Measurements from ENCODE around the gene INPP5A.
"Not testable (repeated sequence)": the region's sequence is repeated elsewhere in the genome, so short reads cannot be mapped to it uniquely, and the experiment has no call there.

INPP5A gene

DNA sequence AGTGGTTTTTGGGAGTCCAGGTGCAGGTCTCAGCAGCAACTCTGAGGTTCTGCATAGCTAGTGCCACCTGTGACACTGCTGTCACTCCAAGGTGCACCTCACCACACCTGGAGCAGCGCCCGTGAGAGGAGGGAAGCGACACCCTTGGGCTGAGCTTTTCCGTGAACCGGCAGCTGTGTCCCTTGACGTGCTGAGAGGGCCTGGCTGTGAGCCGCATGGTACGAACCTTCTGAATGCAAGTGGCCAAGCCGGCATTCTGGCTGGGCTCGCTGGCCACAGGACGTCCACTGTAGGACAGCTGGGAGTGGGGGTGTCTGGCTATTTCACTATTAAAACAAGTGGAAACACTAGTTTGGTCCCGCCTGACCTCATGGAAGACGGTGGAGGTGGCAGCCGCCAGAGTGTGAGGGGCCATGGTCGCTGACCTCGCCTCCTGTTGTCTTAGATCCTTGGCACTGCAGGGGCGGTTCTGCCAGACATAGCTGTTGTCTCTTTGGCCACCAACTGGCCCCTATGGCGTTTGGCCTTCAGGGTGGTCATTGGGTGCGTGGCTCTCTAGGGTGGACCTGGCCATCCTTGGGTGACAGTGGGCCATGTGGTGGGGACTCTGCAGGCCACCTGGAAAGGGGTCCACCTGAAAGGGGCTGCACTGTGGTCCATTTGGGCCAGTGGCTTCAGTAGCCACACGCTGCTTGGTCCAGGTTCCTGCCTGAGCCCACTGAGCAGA is 12.9 kb downstream of the INPP5A start:
- no peak for DNase-seq

DNA sequence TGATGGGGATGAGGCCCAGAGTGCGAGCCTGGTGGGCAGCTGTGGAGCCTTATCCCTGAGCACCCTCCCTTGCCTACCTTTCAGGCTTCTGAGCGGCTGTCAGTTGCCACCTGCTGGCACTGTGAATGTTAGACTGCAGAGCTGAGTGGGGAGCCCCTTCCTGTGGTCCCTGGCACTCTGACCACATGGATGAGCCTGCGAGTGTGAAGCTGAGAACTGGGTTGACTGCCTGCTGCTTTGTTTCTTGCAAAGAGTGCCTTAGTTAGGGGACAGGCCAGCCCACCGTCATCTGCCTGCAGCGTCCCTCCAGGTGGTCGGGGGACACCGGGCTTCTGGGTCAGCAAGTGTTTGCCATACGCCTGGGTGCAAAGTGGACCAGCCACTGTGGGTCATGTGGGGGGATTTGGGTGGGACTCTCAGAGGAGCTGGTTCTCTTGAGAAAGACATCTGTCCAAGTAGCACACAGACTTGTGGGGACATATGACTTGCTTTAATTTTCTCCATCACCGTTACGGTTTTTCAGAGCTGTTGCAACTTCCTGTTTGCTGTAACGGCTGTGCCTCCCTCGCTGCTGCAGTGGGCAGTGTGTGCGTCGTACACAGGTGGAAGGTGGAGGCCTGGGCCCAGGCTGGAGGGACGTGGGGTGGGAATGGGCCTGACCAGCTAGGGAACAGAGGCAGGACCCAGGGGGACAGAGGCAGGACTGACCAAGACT is 13.7 kb downstream of the INPP5A start:
- no peak for DNase-seq

DNA sequence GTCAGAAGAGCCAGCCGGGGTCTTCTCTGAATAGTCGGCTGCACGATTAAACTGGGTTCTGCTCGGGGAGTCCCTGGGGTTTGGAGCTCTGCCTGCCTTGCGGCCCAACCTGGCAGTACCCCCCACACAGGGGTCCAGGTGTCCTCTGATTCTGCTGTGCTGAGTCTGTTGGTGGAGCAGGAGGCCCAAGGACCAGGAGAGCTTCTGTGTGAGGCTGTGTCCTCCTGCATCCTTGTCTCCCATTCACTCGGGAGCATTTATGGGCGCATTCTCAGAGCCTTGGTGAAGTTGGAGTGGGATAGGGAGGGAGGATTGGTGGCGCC is 14.2 kb downstream of the INPP5A start:
- DNase-seq: no peak

DNA sequence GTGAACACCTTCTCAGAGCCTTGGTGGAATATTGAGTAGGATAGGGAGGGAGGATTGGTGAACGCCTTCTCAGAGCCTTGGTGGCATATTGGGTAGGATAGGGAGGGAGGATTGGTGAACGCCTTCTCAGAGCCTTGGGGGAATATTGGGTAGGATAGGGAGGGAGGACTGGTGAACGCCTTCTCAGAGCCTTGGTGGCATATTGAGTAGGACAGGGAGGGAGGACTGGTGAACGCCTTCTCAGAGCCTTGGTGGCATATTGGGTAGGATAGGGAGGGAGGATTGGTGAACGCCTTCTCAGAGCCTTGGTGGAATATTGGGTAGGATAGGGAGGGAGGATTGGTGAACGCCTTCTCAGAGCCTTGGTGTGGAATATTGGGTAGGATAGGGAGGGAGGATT is 15.0 kb downstream of the INPP5A start:
- not testable (repeated sequence) for DNase-seq

DNA sequence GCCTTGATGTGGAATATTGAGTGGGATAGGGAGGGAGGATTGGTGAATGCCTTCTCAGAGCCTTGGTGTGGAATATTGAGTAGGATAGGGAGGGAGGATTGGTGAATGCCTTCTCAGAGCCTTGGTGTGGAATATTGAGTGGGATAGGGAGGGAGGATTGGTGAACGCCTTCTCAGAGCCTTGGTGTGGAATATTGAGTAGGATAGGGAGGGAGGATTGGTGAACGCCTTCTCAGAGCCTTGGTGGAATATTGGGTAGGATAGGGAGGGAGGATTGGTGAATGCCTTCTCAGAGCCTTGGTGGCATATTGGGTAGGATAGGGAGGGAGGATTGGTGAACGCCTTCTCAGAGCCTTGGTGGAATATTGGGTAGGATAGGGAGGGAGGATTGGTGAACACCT is 16.0 kb downstream of the INPP5A start:
- DNase-seq: not testable (repeated sequence)

DNA sequence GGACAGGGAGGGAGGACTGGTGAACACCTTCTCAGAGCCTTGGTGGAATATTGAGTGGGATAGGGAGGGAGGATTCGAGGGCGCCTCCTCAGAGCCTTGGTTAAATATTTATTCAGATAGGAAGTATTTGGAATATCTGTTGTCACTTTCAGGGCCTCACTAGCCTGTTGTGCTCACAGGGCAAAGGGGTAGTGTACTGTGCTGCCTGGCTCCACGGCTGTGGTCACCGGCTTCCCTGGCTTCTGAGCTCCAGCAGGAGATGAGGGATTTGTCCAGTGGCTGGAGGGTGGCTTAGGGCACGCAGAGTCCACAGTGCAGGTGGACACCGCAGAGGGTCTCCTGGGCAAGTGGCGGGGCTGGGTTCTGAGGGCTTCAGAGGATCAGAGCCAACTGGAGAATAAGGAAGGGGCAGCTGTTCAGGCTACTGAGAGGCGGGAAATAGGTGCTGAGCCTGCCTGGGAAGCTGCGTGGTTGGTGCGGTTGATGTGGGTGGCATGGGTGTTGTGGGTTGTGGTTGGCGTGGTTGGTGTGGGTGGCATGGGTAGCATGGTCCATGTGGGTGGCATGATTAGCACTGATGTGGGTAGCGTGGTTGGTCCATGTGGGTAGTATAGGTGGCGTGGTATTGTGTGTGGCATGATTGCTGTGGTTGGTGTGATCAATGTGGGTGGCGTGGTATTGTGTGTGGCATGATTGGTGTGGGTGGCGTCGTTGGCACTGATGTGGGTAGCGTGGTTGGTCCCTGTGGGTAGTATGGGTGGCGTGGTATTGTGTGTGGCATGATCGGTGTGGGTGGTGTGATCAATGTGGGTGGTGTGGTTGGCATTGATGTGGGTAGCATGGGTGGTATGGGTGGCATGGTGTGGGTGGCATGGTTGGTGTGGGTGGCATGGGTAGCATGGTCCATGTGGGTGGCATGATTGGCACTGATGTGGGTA is 16.7 kb downstream of the INPP5A start:
- no peak for DNase-seq

DNA sequence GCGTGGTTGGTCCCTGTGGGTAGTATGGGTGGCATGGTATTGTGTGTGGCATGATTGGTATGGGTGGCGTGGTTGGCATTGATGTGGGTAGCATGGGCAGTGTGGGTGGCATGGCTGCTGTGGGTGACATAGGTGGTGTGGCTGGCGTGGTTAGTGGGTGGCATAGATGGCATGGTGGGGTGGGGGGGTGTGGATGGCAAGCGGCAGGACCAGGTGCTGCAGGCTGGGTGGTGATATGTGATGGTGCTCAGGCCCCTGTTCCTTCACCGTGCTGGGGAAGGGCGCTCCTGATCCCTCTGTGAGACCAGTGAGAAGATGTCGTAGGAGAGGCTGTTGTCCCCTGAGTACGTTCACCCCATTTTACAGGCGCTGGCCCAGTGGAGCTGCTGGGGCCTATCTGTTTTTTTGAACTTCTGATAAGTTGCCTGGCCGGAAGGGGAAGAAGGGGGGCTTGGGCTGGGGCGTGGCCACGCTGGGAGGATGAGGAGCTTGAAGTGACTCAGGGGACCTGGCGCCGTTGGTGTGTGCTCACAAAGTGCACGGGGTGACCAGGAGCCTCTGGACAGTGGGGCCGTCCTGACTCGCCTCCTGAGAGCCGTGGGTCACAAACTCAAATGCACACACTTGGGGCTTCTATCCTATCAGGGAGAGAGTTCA is 17.5 kb downstream of the INPP5A start:
- DNase-seq: no peak

DNA sequence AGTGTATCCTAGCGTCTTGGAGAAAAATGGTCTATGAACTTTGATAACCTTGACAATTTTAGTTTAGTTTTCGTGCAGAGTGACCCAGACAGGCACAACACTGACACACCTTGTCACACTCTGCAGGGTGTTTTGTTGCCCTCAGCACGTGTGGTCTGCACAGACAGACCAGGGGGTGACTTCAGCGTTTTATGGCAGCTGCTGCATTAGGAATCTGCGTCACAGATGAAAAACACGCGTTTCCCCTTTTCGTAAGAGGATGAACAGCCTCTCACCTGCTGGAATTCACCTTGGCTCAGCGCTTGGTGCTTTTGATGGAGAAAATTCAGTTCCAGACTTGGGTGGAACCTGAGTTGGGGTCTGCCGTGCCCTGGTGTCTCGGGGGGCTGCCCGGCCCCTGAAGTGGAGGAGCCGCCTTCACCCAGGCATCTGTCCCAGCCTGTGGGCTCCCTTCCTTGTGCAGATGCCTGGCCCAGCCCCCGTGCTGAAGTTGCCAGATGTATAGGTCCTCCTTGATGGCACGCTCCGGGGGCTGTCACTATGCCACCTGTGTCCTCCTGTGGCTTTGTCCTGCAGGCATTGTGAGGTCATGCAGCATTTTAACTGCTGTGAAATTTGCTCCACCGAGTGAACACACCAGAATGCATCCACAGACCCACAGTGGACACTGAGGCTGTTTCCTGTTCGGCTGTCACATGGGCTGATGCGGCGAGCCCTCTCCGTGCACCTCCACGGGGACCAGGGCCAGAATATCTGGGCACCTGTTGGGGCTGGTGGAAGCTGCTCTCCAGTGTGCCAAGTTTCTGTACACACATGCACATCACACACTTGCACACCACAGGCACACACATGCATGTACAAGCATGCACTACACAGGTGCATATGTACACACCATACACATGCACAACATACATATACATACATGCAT is 18.3 kb downstream of the INPP5A start:
- DNase-seq: no peak

DNA sequence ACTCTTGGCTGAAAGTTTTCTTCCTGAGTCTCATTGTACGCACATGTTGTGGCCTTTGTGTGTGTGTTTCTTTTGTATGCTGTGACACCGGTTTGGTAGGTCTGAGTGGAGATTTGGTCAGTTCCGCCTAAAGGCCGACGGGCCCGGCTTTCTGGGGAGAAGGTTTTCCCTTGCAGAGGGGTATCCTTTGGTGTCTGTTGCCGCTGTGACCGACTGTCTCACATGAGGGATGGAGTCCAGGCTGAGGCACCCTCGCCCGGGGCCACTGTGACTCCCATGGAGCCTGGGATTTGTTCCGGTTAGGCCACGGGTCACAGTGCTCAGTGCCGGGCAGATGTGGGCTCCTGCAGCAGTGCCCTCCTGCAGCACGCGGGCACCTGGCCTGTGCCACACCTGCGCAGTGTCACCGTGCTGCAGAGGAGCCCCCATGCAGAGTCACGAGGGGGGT is 19.4 kb downstream of the INPP5A start:
- no peak for DNase-seq

DNA sequence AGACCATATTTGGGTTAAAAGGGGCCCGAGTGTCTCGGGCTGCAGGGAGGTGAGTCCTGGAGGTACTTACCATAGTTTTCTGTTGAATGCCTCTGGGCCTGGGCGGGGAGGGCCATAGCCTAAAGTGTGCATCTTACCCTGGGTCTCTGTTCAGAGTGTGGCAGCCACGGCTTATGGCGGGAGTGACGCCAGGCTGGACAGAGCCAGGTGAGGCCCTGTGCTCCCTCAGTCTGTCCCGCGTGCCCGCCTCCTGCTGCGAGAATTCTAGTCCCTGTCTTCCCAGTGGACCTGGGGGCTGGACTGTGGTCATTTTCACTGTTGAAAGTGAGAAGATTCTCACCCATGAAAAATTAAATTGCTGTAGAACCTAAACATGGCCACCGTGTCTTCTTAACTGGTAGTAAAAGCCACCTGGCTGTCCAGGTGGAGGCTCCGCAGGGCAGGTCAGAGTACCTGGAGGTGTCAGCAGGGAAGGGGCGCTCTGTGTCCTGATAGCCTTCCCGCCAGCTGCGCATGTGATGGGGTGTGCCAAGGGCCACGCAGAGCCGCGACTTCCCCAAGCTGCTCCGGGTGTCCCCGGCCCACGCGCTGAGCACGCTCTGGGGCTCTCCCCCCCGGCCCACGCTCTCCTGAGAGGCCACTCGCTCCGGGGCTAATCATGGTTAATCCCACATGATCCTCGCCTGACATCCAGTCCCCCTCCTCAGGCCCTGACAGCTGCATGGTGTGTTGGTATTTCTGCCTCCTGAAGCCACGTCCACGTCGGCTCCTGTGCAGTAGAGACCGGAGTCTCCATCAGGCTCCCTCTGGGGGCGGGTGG is 20.3 kb downstream of the INPP5A start:
- DNase-seq: no peak

DNA sequence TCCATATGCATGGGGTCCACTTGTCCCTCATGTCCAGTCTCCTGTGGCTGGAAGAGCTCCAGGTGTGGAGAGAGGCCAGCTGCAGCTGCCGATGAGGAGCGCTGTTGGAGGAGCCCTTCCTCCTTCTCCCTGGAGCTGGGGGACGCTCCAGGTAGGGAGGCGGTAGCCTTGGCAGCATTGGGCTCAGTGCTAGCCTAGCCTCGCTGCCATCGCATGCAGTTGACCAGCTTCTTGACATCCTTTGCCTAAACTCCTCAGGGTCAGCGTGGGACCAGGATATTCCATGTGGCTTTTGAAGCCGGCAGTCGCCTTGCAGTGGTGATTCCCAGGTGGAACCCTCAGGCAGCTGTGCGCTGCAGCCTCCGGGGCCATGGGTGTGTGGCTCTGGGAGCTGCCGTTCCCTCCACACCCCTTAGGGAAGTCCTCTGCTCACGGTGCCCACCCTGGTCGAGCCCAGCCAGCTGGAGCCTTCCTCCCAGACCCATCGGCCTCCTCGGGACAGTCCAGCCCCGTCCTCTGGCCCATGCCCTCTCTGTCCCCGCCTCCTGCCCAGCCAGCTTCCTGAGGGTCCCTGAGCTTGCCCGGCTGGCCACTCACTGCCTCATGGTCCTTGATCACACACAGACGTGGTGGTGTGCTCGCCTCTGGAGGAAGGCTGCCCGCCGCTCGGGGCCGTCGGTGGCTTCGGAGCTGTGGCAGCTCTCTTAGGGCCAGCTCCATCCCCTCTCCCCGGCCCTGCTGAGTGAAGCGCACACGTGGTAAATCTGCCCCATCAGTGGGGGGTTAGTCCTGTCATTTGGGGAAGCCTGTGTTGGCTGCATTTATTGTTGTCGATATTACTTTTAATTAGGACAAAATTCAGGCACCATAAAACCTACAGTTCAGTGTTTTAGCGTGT is 21.2 kb downstream of the INPP5A start:
- no peak for DNase-seq

DNA sequence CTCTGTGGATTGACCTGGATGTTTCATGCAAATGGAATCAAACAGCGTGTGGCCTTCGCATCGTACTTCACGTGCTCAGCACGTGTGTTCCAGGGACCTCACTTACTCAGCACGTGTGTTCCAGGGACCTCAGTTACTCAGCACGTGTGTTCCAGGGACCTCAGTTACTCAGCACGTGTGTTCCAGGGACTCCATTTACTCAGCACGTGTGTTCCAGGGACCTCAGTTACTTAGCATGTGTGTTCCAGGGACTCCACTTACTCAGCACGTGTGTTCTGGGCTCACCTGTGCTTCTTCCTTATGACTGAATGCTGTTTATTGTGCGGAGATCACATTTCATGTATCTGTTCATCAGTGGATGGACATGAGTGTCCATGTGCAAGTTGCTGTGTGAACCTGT is 22.0 kb downstream of the INPP5A start:
- no peak for DNase-seq

DNA sequence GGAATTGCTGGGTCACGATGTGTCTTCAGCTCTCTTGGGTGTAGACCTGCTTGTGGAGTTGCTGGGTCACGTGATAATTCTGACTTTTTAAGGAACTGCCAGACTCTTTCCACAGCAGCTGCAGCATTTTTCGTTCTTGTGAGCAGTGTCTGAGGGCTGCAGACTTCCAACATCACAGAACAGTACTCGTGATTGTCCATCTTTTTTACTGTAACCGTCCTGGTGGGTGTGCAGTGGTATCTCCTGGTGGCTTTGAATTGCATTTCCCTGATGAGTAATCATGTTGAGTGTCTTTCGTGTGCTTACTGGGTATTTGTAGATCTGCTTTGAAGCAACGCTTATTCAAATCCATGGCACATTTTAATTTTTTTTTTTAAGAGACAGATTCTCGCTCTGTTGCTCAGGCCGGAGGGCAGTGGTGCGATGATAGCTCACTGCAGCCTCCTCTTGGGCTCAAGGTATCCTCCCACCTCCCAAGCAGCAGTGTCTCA is 22.7 kb downstream of the INPP5A start:
- no peak for DNase-seq

DNA sequence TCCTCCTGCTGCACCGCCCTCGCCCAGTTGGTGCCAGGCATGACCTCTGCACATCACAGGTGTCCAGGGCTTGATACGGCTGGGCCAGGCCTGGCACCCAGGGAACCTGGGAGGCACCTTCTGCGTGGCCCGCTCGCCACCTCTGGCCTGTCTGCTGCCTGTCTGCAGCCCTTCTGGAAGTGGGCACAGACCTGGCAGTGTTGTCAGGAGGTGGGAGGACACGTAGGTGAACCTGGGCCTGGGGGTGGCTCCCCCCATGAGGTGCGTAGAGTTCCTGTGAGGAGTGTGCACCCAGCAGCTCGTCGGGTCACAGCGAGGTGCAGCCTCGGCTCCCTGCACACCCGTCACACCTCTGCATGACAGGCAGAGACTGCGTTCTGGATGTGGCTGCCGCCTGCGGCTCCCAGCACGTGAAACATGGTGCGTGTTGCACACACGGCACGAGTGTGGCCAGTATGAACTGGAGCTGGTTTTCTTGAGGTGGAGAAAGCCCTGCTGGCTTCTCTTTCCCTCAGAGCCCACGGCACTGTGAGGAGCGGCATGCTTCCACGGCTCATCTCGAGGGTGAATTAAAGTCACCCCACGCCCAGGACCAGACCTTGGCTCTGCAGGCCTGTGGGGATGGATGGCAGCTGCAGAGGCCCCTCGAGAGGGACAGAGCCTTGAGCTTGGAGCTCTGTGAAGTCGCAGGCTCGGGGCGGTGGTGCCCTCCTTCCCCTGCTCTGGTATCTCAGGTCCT is 24.8 kb downstream of the INPP5A start:
- DNase-seq: no peak

DNA sequence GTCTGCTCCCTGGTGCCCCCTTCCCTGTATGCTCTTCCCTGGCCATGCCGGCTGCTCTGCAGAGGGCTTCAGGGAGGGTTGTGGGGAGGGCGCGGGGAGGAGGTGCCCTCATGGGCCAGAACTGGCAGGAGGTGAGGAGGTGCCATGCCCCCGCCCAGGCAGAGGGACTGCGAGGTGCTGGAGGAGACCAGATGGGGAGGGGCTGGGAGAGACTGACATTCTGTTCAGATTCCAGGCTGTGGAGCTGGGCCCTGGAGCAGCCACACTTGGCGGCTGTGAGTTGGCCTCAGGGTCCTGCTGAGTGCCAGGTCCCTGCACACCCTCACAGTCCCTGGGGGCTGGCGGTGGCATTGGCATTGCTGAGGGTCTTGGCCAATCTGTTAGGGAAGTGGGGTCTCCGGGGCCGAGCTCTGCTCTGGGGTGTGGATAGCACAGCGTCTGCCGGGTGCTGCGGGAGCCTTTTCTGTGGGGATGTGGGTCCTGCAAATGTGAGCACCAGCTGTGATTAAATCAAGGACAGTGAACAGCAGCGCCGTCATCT is 25.4 kb downstream of the INPP5A start:
- DNase-seq: no peak

DNA sequence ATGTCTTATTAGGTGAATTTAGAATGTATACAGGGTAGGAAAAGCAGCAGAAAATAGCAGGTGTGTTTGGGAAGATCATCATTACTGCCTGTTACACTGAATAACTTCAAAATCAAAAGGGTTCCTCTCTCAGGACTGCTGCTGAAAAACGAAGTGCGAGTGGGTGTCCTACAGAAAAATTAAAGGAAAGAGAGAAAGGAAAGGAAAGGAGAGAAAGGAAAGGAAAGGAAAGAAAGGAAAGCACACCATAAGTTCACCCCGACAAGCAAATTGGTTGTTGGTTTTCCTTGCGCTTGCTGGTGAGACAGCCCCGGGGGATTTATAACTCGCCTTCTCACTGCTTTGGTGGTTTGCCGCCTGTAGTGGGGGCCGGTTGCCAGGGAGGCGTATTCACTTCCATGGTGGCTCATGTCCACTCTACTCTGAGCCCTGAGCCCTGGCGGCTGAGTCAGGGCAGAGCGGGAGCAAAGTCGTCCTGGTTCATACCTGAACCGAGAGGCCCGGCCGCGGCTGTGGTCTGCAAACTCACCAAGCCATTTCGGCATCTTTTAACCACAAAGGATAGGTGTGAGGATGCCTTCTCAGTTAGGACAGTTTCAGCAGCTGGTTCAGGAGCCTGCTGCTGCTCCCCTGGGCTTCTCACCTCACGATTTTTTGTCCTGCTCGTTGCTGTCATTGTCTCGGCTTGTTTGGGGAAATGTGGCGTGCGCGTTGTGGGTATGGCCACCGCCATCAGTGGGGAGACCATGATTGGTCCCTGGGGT is 26.1 kb downstream of the INPP5A start:
- DNase-seq: no peak

DNA sequence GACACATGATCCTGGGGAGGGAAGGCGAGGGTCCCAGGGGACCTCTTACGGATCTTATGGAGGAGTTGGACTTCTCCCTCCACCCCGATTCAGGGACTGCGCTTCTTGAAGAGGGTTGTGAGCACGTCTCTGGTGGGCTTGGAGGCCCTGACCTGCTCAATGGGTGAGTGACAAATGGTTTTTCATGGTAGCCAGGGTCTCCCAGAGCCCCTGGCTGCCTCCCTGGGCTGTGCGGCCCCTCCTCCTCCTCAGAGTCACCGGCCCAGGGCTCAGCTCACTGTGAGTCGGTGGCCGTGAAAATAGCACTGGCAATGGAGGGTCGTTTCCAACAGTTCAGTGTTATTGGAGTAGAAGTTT is 26.6 kb downstream of the INPP5A start:
- DNase-seq: no peak

DNA sequence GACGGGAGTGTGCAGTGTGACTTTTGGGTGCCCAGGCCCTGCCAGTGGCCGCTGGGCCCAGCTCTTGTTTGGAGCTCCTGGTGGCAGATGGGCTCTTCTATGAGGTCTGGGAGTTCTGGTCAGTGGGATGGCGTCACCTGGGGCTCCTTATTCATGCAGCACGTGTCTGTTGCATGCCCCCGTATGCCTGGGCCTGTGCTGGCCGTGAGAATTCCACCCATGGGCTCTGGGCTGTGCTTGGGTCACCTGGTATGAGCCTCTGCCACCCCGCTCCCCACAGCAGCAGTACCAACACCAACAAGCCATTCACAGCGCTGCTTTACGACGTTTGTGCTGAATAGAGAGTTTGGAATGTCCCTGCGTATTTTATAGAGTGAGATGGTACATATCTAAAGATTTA is 27.1 kb downstream of the INPP5A start:
- DNase-seq: no peak

Data from NCI-H146 (cell line).